Fibroblast of skin of right quadriceps (primary cell): ENCODE results near the gene CCN5.
"Not testable (repeated sequence)": the region's sequence is repeated elsewhere in the genome, so short reads cannot be mapped to it uniquely, and the experiment has no call there.

Experiments used
- DNase-seq: peaks from one replicate; pipeline ENCODE4 v3.0.0-alpha.2; 2013

CCN5 gene

DNA sequence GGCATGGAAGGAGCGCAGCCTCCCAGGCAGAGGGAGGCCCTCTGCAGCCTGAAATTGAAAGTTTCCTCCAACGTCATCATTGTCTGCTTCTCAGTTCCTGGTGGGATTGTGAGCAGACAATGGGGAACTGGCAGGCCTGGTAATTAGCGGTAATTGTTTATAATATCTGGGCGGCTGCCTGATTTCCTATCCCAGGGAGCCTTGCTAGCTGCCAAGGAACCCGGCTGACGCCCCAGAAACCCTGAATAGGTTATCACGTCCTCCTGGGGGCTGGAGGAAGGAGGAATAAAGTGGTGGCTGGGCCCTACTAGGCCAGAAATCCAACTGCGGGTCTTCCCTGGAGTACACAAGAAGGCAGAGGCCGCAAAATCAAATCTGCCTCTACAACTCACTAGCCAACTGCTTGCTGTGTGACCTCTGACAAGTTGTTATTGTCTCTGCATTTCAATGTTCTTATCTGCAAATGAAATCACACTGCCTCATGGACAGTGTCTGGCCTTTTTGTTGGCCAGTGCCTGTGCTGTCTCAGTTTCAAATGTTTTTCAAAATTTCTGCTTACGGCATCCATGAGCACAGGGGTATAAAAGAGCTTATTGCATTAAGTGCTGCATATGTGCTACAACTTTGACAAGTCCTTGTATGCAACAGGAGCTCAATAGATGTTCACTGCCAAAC, 47.4 kb downstream of the CCN5 start:
- DNase-seq = no peak

DNA sequence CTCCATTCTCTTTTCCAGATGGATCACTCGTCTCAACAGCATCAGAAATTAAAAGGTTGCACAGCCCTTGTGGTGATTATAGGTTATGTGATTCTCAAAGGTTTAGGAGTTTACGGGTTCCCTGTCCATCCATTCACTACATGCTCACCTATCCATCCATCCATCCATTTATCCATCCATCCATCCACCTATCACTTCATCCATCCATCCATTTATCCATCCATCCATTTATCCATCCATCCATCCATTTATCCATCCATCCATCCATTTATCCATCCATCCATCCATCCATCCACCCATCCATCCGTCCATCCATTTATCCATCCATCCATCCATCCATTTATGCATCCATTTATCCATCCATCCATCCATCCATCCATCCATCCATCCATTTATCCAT, 48.6 kb downstream of the CCN5 start:
- not testable (repeated sequence) for DNase-seq

DNA sequence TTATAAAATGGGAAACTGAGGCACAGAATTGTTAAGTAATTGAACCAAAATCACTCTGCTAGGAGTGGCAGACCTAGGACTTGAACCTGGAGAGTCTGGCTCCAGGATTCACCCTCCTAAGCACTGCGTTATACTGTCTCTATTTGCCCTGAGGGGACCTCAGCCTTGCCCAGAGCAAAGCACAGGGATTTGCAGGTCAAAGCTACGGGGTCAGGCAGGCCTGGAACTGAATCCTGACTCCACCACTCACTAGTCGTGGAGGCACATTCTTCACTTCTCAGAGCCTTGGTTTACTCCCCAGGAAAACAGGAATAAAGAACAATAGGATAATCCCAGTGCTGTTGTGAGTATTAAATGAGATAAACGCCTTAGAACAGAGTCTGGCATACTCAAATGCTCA, 49.9 kb downstream of the CCN5 start:
- no peak for DNase-seq

DNA sequence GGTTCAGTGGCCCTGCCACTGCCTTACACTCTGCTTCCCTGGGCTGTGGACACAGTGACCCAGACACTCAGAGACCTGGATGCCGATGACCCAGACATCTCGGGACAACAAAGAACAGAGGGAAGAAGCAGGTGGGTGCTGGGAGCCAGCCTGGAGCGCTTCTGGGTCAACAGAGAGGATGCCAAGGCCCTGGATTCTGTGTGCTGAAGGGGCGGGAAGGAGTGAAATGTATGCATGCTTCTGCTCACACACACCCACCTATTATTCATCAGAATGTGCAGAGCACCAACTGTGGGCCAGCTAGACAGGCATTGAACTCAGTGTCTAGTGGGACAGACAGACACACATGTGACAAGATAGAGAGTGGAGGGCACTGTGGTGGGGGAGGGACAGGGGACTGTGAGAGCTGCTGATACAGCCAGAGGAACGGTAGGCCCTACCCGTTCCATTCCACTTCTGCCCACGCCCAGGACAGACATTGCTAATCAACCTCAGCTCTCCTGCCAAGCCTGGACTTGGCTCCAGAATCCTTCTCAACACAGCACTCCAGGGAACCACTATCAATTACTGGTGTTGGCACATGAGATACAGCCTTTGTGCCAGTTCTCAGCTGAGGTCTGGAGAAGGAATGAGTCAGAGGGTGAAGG, 50.7 kb downstream of the CCN5 start:
- no peak for DNase-seq

DNA sequence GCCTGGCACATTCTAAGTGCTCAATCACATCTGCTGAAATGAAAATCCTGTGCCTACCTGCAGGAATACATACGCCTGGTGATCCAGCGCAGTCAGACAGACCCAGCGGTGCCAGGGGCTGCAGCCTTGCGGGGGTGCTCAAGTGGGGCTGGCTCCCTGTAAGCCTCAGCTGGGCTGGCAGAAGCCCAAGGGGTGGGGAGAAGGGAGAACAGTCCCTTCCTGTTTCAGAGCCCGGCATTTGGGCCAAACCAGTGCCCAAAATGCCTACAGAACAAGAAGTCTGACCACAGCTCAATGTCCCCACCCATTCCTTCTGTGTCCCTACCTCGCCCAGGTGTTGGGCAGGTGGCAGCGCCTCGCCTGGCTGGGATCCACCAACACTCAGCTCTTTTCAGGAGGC, 53.1 kb downstream of the CCN5 start:
- no peak for DNase-seq

DNA sequence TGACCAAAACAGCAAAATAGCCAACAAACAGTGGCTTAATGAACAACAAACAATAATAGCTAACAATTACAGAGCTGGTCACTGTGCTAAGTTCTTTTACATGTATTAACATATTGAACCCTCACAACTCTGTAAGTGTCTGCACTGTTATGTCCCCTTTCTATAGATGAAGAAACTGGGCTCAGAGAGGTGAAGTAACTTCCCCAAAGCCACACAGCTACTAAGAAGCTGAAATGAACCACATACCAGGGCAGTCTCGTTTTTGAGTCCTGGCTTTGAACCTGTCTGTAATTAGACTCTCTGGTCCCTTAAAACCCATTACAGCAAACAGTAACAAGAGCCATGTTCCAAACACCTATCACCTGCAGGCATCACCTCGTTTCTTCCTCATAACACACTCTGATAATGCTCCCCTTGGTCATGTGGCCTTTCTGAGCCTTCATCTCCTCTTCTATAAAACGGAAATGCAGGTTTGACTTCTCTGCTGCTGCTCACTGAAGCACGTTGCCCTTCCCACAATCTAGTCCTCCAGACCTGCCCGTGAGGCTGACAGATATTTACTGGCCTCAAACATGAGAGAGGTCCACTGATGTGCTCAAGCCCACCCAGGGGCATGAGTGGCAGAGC, 53.8 kb downstream of the CCN5 start:
- DNase-seq = no peak

DNA sequence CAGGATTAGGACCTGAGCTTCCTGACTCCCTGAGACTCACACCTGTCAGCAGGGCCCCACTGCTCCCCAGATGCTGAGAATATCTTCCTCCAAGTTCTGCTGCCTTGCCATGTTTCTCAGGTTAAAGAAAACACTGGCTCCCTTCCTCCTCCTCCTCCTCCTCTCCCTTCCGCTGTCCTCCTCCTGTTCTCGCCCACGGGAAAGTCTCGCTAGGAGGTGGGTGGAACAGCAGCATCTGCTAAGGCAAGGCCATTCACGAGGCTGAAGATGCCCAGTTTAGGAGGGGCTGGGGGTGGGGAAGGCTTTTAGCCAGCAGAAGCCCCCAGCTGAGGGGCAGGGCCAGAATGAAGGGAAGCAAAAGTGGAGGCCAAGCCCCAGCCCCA, 54.3 kb downstream of the CCN5 start:
- DNase-seq = no peak

DNA sequence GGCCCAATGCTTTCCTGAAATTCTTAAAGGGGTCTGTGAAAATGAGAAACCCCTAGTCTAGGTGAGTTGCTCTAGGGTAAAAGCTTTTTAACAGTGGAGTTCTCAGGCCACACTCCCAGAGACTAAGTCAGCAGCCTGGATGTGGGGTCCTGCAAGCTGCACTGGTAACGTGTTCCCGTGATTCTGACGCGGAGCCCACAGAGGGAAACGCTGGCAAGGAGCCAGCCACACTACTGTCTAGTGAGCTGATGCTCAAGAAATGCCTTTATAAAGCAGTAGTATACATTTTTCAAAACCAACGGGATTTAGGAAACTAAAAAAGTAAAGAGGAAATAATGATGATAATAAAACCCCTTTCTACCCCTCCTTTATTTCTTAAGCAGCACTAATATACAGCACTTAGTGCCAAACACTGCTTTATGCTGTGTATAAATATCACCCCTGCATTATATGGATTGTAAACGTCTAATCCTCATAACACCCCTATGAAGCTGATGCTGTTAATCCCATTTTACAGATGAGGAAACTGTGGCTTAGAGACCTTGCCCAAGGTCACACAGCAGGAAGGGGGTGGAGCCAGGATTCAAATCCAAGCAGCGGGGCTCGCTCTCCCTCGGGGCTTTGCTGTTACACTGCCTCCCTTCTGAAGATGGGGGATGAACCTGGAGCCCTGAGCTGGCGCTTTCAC, 55.5 kb downstream of the CCN5 start:
- DNase-seq = no peak

DNA sequence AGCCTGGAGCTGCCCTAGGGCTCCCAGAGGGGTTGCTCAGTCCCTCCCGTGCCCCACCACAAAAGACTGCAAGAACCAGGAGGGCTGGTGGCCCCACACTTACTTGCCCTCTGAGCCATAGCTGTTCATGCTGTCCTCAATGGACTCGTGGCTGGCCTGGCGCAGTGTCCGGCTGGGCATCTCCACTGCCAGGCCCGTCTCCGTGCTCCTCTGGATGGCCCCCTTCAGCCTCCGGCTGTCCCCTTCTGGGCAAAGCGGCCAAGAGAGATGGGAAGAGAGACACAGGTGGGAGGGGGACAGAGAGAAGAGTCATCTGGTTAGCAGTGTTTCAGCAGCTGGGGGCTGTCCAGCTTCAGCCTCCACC, 56.0 kb downstream of the CCN5 start:
- DNase-seq = no peak

DNA sequence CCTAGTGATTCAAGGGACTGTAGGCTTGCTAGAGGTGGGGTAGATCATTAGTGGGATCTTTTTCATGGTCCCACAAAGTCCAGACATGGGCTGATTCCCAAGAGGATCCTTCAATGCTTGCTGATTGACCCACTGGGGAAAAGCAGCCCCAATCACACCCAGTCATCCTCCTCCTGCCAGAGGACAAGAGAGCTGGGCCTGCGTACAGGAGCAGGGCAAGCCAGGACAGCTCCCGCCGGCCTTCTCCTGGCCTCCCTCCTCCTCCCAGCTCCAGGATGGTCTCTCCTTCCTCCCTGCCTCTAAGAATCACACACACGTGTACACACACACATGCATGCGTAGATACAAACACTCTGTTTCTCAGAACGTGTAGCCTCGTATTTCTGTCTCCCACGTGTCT, 57.5 kb downstream of the CCN5 start:
- DNase-seq = no peak

DNA sequence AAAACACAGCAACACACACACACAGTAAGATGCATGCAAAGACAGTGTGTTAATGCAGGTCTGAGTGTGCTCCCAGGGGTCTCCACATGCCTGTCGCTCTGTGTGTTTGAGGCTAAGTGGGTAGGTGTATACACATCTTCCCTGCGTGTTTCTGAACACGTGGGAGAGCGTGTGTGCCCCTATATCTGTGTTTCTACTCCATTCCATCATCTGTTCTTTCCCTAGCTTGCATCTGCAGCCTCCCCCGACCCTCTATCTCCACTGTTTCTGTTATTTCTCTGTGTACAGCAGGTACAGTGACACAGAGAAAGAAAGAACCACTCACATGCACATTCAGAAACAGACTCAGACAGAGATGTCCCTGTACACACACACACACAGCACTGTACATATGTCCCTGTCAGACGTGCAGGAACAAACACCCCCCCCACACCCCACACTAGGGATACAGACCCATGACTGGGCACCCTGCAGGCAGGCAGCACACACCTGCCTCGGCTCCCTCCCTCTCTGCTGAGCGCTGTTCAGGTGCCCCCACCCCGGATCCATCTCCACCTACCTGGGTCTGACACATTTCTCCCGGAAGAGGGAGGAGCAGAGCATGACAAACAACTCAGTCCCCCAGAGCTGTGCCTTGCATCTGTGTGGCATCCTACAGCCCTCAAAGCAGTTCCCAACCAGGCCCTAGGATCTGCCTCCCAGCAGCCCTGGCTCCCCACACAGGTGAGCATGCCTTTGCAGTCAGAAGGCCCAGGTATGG, 58.1 kb downstream of the CCN5 start:
- DNase-seq = no peak

DNA sequence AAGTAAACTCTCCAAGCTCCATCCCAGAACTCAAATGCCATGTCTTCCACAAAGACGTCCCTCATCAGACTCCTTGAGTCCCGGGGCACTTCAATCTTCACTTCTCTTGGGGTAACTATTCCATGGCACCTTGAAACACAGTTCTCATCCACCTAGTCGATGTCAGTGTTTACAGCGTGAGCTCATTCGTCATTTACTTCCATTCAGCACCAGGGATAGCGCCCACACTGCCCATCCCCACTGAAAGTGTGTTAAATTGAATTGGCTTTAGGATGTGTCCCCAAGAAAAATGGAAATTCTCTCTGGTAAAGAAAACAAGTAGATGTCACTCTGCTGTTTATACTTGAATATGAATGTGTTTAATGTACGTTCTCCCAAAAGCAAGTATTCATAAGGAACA, 61.8 kb downstream of the CCN5 start:
- DNase-seq = peak; percentile 23
